ENCODE results near the gene ZNF526. TPM values are rescaled to one million over a fixed set of nuclear protein-coding genes. Genes with fewer than 3 reads are reported as not detected.
A peak's percentile ranks its signal among the peaks of the same experiment; 100 is the strongest.

ZNF526 gene
- total RNA-seq, 1 donor from 2014 or later: 13.9 TPM

DNA sequence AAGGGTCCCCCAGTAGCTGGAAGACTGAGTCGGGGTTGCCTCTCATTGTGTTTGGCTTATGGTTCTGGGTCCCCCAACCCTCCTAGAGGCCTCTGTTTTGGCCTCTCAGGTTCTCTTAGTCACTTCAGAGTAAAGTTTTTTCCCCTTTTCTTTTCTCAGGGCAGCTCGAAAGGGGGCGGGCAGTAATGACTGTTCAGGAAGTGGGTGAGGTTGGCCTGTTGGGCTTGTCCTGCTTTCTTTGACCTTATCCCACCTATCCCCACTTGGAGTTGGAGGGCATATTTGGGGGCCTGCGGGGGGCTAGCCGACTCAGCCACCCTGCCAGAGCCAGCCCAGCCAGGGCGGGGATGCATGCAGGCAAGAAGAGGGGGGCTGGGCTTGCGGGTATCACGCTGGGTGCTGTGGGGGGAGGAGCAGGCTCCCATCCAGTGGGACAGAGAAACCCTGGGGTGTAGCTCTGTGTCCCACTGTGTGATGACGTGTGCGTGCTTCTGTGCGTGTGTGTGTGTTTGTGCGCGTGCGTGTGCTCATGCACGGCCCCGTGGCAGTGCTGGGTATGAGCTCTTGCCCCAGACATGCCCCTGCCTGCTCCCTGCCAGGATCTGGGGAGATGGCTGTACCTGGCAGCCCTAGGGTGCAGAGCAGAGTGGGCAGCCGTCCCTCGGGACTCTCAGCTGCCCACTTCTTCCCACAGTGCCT, 50.4 kb downstream of the ZNF526 start:
- TF ChIP-seq, protein P1, sequence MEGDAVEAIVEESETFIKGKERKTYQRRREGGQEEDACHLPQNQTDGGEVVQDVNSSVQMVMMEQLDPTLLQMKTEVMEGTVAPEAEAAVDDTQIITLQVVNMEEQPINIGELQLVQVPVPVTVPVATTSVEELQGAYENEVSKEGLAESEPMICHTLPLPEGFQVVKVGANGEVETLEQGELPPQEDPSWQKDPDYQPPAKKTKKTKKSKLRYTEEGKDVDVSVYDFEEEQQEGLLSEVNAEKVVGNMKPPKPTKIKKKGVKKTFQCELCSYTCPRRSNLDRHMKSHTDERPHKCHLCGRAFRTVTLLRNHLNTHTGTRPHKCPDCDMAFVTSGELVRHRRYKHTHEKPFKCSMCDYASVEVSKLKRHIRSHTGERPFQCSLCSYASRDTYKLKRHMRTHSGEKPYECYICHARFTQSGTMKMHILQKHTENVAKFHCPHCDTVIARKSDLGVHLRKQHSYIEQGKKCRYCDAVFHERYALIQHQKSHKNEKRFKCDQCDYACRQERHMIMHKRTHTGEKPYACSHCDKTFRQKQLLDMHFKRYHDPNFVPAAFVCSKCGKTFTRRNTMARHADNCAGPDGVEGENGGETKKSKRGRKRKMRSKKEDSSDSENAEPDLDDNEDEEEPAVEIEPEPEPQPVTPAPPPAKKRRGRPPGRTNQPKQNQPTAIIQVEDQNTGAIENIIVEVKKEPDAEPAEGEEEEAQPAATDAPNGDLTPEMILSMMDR (IDR thresholded peaks at IDR 0.05; ENCODE audit: unreplicated experiment): no peak
- Mint-ChIP-seq H3K36me3 (ENCODE audit: low read depth, unreplicated experiment) (peaks cover 15% of the 10 kb centered on the region), H3K27me3 (ENCODE audit: unreplicated experiment) (peaks cover 5% of the 10 kb centered on the region), H3K9me3 (ENCODE audit: unreplicated experiment) (no peaks in the 10 kb centered on the region), H3K4me1 (ENCODE audit: unreplicated experiment) (peaks cover 32% of the 10 kb centered on the region), H3K4me3 (ENCODE audit: unreplicated experiment) (no peak overlapping the region), H3K27ac (ENCODE audit: unreplicated experiment) (peak overlapping the region; percentile 90)
- DNase-seq (ENCODE audit: low spot score): no peak

DNA sequence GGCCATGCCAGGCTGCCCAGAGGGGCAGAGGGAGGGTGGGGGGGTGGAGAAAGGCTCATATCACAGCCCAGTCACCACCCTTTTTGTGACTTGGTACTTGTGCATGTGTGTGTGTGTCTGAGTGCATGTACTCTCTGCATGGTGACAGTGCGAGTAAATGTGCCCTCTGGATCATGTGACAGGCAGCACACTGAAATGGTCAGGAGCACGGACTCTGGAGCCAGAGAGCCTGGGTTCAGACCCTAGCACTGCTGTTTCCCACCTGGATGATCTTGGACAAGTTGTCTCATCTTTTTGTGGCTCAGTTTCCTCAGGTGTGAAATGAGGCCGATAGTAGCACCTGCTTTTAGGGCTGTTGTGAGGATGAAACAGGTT, 50.9 kb downstream of the ZNF526 start:
- H3K4me1 Mint-ChIP-seq (ENCODE audit: unreplicated experiment): peaks cover 35% of the 10 kb centered on the region
- TF ChIP-seq, protein P1 (IDR thresholded peaks at IDR 0.05; ENCODE audit: unreplicated experiment): no peak
- peaks cover 17% of the 10 kb centered on the region for H3K36me3 Mint-ChIP-seq (ENCODE audit: low read depth, unreplicated experiment)
- H3K27ac Mint-ChIP-seq (ENCODE audit: unreplicated experiment): peak overlapping the region; percentile 57
- H3K4me3 Mint-ChIP-seq (ENCODE audit: unreplicated experiment): peak overlapping the region; percentile 67
- H3K9me3 Mint-ChIP-seq (ENCODE audit: unreplicated experiment): no peaks in the 10 kb centered on the region
- peaks cover 5% of the 10 kb centered on the region for H3K27me3 Mint-ChIP-seq (ENCODE audit: unreplicated experiment)
- DNase-seq (ENCODE audit: low spot score): no peak

DNA sequence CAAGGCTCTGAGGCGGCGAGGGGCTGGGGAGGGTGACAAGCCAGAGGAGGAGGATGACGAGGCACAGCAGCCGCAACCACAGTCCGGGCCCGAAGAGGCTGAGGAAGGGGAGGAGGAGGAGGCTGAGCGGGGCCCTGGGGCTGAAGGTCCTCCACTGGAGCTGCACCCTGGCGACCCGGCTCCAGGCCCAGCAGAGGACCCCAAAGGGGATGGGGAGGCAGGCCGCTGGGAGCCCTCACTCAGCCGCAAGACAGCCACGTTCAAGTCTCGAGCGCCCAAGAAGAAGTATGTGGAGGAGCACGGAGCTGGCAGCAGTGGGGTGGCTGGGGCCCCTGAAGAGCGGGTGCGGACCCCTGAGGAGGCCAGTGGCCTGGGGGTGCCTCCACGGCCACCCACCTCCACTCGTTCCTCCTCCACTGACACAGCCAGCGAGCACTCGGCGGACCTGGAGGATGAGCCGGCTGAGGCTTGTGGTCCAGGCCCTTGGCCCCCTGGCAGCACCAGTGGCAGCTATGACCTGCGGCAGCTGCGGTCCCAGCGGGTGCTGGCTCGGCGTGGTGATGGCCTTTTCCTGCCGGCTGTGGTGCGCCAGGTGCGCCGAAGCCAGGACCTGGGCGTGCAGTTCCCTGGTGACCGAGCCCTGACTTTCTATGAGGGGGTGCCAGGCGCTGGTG, 51.9 kb downstream of the ZNF526 start:
- H3K4me1 Mint-ChIP-seq (ENCODE audit: unreplicated experiment): peaks cover 37% of the 10 kb centered on the region
- TF ChIP-seq, protein P1 (IDR thresholded peaks at IDR 0.05; ENCODE audit: unreplicated experiment): no peak
- no peak overlapping the region for H3K4me3 Mint-ChIP-seq (ENCODE audit: unreplicated experiment)
- peaks cover 5% of the 10 kb centered on the region for H3K27me3 Mint-ChIP-seq (ENCODE audit: unreplicated experiment)
- H3K9me3 Mint-ChIP-seq (ENCODE audit: unreplicated experiment): no peaks in the 10 kb centered on the region
- H3K27ac Mint-ChIP-seq (ENCODE audit: unreplicated experiment): no peak overlapping the region
- peaks cover 22% of the 10 kb centered on the region for H3K36me3 Mint-ChIP-seq (ENCODE audit: low read depth, unreplicated experiment)
- DNase-seq (ENCODE audit: low spot score): no peak

DNA sequence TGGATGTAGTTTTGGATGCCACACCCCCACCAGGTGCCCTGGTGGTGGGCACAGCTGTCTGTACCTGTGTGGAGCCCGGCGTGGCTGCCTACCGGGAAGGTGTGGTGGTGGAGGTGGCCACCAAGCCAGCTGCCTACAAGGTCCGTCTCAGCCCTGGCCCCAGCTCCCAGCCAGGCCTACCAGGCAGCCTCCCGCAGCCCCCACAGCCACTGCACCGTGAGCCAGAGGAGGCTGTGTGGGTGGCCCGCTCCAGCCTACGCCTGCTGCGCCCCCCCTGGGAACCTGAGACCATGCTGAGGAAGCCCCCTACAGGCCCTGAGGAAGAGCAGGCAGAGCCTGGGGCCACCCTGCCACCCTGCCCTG, 52.4 kb downstream of the ZNF526 start:
- Mint-ChIP-seq H3K27ac (ENCODE audit: unreplicated experiment) (no peak overlapping the region), H3K4me1 (ENCODE audit: unreplicated experiment) (peaks cover 39% of the 10 kb centered on the region), H3K9me3 (ENCODE audit: unreplicated experiment) (no peaks in the 10 kb centered on the region), H3K36me3 (ENCODE audit: low read depth, unreplicated experiment) (peaks cover 22% of the 10 kb centered on the region), H3K4me3 (ENCODE audit: unreplicated experiment) (no peak overlapping the region), H3K27me3 (ENCODE audit: unreplicated experiment) (peaks cover 5% of the 10 kb centered on the region)
- no peak for DNase-seq (ENCODE audit: low spot score)
- TF ChIP-seq, protein P1 (IDR thresholded peaks at IDR 0.05; ENCODE audit: unreplicated experiment): no peak

DNA sequence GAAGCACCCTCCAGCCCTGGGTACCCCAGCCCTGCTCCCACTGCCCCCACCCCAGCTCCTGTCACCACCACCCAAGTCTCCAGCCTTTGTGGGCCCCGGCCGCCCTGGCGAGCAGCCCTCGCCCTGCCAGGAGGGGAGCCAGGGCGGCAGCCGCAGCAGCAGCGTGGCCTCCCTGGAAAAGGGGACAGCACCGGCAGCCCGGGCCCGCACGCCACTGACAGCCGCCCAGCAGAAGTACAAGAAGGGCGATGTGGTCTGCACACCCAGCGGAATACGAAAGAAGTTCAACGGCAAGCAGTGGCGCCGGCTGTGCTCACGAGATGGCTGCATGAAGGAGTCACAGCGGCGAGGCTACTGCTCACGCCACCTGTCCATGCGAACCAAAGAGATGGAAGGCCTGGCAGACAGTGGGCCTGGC, 52.9 kb downstream of the ZNF526 start:
- H3K4me3 Mint-ChIP-seq (ENCODE audit: unreplicated experiment): no peak overlapping the region
- peaks cover 35% of the 10 kb centered on the region for H3K4me1 Mint-ChIP-seq (ENCODE audit: unreplicated experiment)
- H3K27ac Mint-ChIP-seq (ENCODE audit: unreplicated experiment): no peak overlapping the region
- peaks cover 22% of the 10 kb centered on the region for H3K36me3 Mint-ChIP-seq (ENCODE audit: low read depth, unreplicated experiment)
- TF ChIP-seq, protein P1 (IDR thresholded peaks at IDR 0.05; ENCODE audit: unreplicated experiment): no peak
- no peak for DNase-seq (ENCODE audit: low spot score)
- no peaks in the 10 kb centered on the region for H3K9me3 Mint-ChIP-seq (ENCODE audit: unreplicated experiment)
- H3K27me3 Mint-ChIP-seq (ENCODE audit: unreplicated experiment): peaks cover 5% of the 10 kb centered on the region

Data from endothelial cell (in vitro differentiated cells).